GM23338 (cell line): Measurements from ENCODE around the gene SORBS2. TPM values are rescaled to one million over a fixed set of nuclear protein-coding genes. Genes with fewer than 3 reads are reported as not detected.

Experiments used
- ATAC-seq: fragments of 200-7000 bp; cut with Tn5 transposase; 3 replicates; pipeline ENCODE4 v1.9.1; 2020
- DNase-seq: peaks from one replicate; pipeline ENCODE4 v3.0.0-alpha.2; 2015; ENCODE audit warnings: low spot score
- H2AFZ ChIP-seq: fragments of 200-600 bp; sonication (generic); 2 replicates; pipeline ENCODE4 v1.8.0; 2016; ENCODE audit warnings: antibody characterized with exemption, mild to moderate bottlenecking, moderate library complexity
- H3F3A ChIP-seq: fragments of 200-600 bp; sonication (generic); replicated peaks from 2 replicates; pipeline ENCODE4 v1.8.0; 2017; ENCODE audit warnings: antibody characterized with exemption, mixed run types, low read depth
- H3K27ac ChIP-seq: fragments of 200-600 bp; sonication (generic); 2 replicates; pipeline ENCODE4 v1.6.1; 2016; ENCODE audit warnings: low read depth
- H3K27me3 ChIP-seq: fragments of 200-600 bp; sonication (generic); 2 replicates; pipeline ENCODE4 v1.8.0; 2016; ENCODE audit warnings: mild to moderate bottlenecking, mixed run types, moderate library complexity; ENCODE audit not compliant: insufficient read depth
- H3K36me3 ChIP-seq: fragments of 200-600 bp; sonication (generic); 2 replicates; pipeline ENCODE4 v1.8.0; 2016; ENCODE audit warnings: mild to moderate bottlenecking; ENCODE audit not compliant: insufficient read depth
- H3K4me1 ChIP-seq: fragments of 200-600 bp; sonication (generic); 2 replicates; pipeline ENCODE4 v1.8.0; 2016; ENCODE audit warnings: mild to moderate bottlenecking, moderate library complexity; ENCODE audit not compliant: insufficient read depth
- H3K4me2 ChIP-seq: fragments of 200-600 bp; sonication (generic); 2 replicates; pipeline ENCODE4 v1.7.1; 2017; ENCODE audit warnings: mixed run types
- H3K4me3 ChIP-seq: fragments of 200-600 bp; sonication (generic); 2 replicates; pipeline ENCODE4 v1.6.1; 2016; ENCODE audit warnings: mixed run types
- H3K79me2 ChIP-seq: fragments of 200-600 bp; sonication (generic); replicated peaks from 2 replicates; pipeline ENCODE4 v1.8.0; 2017; ENCODE audit warnings: mild to moderate bottlenecking; ENCODE audit not compliant: insufficient read depth
- H3K9me2 ChIP-seq: fragments of 200-600 bp; sonication (generic); 2 replicates; pipeline ENCODE4 v1.8.0; 2017; ENCODE audit not compliant: insufficient read depth
- H4K20me1 ChIP-seq: fragments of 200-600 bp; sonication (generic); replicated peaks from 2 replicates; pipeline ENCODE4 v1.8.0; 2017; ENCODE audit warnings: mild to moderate bottlenecking; ENCODE audit not compliant: insufficient read depth
- H3K27ac Mint-ChIP-seq: 2 replicates; pipeline ENCODE4 v1.8.0; 2020; ENCODE audit warnings: inconsistent platforms, mild to moderate bottlenecking, moderate library complexity, mixed read lengths
- H3K27me3 Mint-ChIP-seq: 3 replicates; pipeline ENCODE4 v1.8.0; 2022; ENCODE audit warnings: low read depth, mild to moderate bottlenecking, moderate library complexity, mixed read lengths, inconsistent platforms; ENCODE audit not compliant: insufficient read depth, poor library complexity
- H3K36me3 Mint-ChIP-seq: 3 replicates; pipeline ENCODE4 v1.8.0; 2021; ENCODE audit warnings: low read depth, mild to moderate bottlenecking, inconsistent platforms, moderate library complexity, mixed read lengths
- H3K4me1 Mint-ChIP-seq: 3 replicates; pipeline ENCODE4 v1.8.0; 2020; ENCODE audit warnings: mild to moderate bottlenecking, inconsistent platforms, mixed read lengths
- H3K4me3 Mint-ChIP-seq: 3 replicates; pipeline ENCODE4 v1.8.0; 2021; ENCODE audit warnings: moderate library complexity, mild to moderate bottlenecking, inconsistent platforms, mixed read lengths
- H3K9me3 Mint-ChIP-seq: 3 replicates; pipeline ENCODE4 v1.8.0; 2020; ENCODE audit warnings: moderate library complexity, mild to moderate bottlenecking, inconsistent platforms, mixed read lengths
- CREB1 ChIP-seq: fragments of 250-450 bp; sonication (Bioruptor Pico); IDR thresholded peaks from 2 replicates; pipeline ENCODE4 v1.5.0; 2020; ENCODE audit warnings: low read depth, mild to moderate bottlenecking, moderate library complexity
- CTCF ChIP-seq, 2 experiments: fragments of 200-600 bp in 1 of 2; sonication (generic) in 1 of 2; conservative IDR thresholded peaks; 2 replicates each; pipeline versions ENCODE4 v1.5.1 to v1.6.1; 2016 to 2017; ENCODE audit warnings: antibody characterized with exemption in 2 of 2, low read depth in 2 of 2, mild to moderate bottlenecking in 2 of 2, moderate library complexity in 1 of 2
- ETS1 ChIP-seq: IDR thresholded peaks from 2 replicates; pipeline ENCODE4 v1.6.1; 2016; ENCODE audit warnings: antibody characterized with exemption
- EZH2 ChIP-seq: fragments of 200-600 bp; sonication (generic); IDR thresholded peaks from one replicate; pipeline ENCODE4 v1.8.0; 2017; ENCODE audit warnings: antibody characterized with exemption, mild to moderate bottlenecking, low read depth; ENCODE audit not compliant: unreplicated experiment
- EZH2phosphoT487 ChIP-seq: fragments of 200-600 bp; sonication (generic); IDR thresholded peaks from one replicate; pipeline ENCODE4 v1.8.1; 2018; ENCODE audit warnings: antibody characterized with exemption; ENCODE audit not compliant: unreplicated experiment
- JUNB ChIP-seq: IDR thresholded peaks from one replicate; pipeline ENCODE4 v1.6.1; 2016; ENCODE audit warnings: antibody characterized with exemption; ENCODE audit not compliant: unreplicated experiment
- NANOG ChIP-seq: IDR thresholded peaks from 2 replicates; pipeline ENCODE4 v1.6.1; 2016; ENCODE audit warnings: antibody characterized with exemption, borderline replicate concordance
- POLR2AphosphoS5 ChIP-seq: IDR thresholded peaks from 2 replicates; pipeline ENCODE4 v1.6.1; 2016; ENCODE audit warnings: antibody characterized with exemption, low read depth
- REST ChIP-seq: IDR thresholded peaks from one replicate; pipeline ENCODE4 v1.6.1; 2018; ENCODE audit warnings: antibody characterized with exemption; ENCODE audit not compliant: unreplicated experiment
- STAT1 ChIP-seq: IDR thresholded peaks from one replicate; pipeline ENCODE4 v1.6.1; 2016; ENCODE audit warnings: antibody characterized with exemption; ENCODE audit not compliant: unreplicated experiment
- ZNF114 ChIP-seq: fragments of 250-450 bp; sonication (Bioruptor Pico); IDR thresholded peaks from 2 replicates; pipeline ENCODE4 v1.5.0; 2020; ENCODE audit warnings: mild to moderate bottlenecking, moderate library complexity
- ZNF331 ChIP-seq: fragments of 250-450 bp; sonication (Bioruptor Pico); IDR thresholded peaks from 2 replicates; pipeline ENCODE4 v1.5.0; 2020; ENCODE audit warnings: low read depth, mild to moderate bottlenecking, moderate library complexity
- polyA plus RNA-seq: library from polyadenylated mRNA; unstranded; fragments of >200 nt; fragmentation: Nextera tagmentation; extraction: Ambion mirVana; gene quantifications from 2 replicates; pipeline ENCODE4 v1.2.1, GENCODE V29; 2016
- total RNA-seq: library from RNA; depleted of rRNA; stranded (reverse); fragments of >200 nt; shearing (Covaris generic); gene quantifications from 2 replicates; pipeline ENCODE4 v1.2.3, GENCODE V29; 2014
- TF ChIP-seq, protein P1 (sequence below): fragments of 250-450 bp; sonication (Bioruptor Pico); IDR thresholded peaks from 2 replicates; pipeline ENCODE4 v1.5.0; 2020; ENCODE audit warnings: mild to moderate bottlenecking, moderate library complexity

Gene SORBS2
- total and polyA plus RNA-seq, 2 experiments from 2014 or later = 17.8 to 27.6 TPM

- no peak for ATAC-seq
- Mint-ChIP-seq H3K36me3 (no peaks in the 10 kb centered on the region), H3K27ac (no peak overlapping the region), H3K4me3 (no peak overlapping the region), H3K9me3 (no peaks in the 10 kb centered on the region), H3K4me1 (peaks cover 4% of the 10 kb centered on the region; the same call in 2 of the 3 replicates), H3K27me3 (peaks cover 1% of the 10 kb centered on the region)
- peaks cover 8% of the 10 kb centered on the region; the same call in 1 of the 2 replicates for H3K4me1 ChIP-seq
- no peaks in the 10 kb centered on the region for H3F3A ChIP-seq
- TF ChIP-seq, protein P1, sequence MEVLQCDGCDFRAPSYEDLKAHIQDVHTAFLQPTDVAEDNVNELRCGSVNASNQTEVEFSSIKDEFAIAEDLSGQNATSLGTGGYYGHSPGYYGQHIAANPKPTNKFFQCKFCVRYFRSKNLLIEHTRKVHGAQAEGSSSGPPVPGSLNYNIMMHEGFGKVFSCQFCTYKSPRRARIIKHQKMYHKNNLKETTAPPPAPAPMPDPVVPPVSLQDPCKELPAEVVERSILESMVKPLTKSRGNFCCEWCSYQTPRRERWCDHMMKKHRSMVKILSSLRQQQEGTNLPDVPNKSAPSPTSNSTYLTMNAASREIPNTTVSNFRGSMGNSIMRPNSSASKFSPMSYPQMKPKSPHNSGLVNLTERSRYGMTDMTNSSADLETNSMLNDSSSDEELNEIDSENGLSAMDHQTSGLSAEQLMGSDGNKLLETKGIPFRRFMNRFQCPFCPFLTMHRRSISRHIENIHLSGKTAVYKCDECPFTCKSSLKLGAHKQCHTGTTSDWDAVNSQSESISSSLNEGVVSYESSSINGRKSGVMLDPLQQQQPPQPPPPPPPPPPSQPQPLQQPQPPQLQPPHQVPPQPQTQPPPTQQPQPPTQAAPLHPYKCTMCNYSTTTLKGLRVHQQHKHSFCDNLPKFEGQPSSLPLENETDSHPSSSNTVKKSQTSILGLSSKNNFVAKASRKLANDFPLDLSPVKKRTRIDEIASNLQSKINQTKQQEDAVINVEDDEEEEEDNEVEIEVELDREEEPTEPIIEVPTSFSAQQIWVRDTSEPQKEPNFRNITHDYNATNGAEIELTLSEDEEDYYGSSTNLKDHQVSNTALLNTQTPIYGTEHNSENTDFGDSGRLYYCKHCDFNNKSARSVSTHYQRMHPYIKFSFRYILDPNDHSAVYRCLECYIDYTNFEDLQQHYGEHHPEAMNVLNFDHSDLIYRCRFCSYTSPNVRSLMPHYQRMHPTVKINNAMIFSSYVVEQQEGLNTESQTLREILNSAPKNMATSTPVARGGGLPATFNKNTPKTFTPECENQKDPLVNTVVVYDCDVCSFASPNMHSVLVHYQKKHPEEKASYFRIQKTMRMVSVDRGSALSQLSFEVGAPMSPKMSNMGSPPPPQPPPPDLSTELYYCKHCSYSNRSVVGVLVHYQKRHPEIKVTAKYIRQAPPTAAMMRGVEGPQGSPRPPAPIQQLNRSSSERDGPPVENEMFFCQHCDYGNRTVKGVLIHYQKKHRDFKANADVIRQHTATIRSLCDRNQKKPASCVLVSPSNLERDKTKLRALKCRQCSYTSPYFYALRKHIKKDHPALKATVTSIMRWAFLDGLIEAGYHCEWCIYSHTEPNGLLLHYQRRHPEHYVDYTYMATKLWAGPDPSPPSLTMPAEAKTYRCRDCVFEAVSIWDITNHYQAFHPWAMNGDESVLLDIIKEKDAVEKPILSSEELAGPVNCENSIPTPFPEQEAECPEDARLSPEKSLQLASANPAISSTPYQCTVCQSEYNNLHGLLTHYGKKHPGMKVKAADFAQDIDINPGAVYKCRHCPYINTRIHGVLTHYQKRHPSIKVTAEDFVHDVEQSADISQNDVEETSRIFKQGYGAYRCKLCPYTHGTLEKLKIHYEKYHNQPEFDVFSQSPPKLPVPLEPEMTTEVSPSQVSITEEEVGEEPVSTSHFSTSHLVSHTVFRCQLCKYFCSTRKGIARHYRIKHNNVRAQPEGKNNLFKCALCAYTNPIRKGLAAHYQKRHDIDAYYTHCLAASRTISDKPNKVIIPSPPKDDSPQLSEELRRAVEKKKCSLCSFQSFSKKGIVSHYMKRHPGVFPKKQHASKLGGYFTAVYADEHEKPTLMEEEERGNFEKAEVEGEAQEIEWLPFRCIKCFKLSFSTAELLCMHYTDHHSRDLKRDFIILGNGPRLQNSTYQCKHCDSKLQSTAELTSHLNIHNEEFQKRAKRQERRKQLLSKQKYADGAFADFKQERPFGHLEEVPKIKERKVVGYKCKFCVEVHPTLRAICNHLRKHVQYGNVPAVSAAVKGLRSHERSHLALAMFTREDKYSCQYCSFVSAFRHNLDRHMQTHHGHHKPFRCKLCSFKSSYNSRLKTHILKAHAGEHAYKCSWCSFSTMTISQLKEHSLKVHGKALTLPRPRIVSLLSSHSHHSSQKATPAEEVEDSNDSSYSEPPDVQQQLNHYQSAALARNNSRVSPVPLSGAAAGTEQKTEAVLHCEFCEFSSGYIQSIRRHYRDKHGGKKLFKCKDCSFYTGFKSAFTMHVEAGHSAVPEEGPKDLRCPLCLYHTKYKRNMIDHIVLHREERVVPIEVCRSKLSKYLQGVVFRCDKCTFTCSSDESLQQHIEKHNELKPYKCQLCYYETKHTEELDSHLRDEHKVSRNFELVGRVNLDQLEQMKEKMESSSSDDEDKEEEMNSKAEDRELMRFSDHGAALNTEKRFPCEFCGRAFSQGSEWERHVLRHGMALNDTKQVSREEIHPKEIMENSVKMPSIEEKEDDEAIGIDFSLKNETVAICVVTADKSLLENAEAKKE (CRISPR knock-in tag) = no peak
- TF ChIP-seq NANOG (no peak), ZNF114 (CRISPR knock-in tag) (no peak), STAT1 (no peak), REST (no peak), EZH2phosphoT487 (no peak), CREB1 (CRISPR knock-in tag) (no peak), JUNB (no peak), ZNF331 (CRISPR knock-in tag) (no peak), CTCF (conservative IDR thresholded peaks at IDR 0.05; ENCODE audit: low read depth in 2 of 2) (no peak), ETS1 (no peak), EZH2 (no peak), POLR2AphosphoS5 (no peak)
- no peak for DNase-seq
- H2AFZ ChIP-seq = no peak overlapping the region
- no peaks in the 10 kb centered on the region for H3K79me2 ChIP-seq
- H3K27me3 ChIP-seq = no peaks in the 10 kb centered on the region
- H3K27ac ChIP-seq = no peak overlapping the region
- H3K4me3 ChIP-seq = no peak overlapping the region
- H3K4me2 ChIP-seq = no peak overlapping the region
- H3K36me3 ChIP-seq = no peaks in the 10 kb centered on the region
- no peaks in the 10 kb centered on the region for H4K20me1 ChIP-seq
- H3K9me2 ChIP-seq = no peaks in the 10 kb centered on the region
Observed at GRCh38 chr4:185786422-185786821, 25.6 kb downstream of the SORBS2 start.
